ENCODE data around the gene SDHD.

DNA sequence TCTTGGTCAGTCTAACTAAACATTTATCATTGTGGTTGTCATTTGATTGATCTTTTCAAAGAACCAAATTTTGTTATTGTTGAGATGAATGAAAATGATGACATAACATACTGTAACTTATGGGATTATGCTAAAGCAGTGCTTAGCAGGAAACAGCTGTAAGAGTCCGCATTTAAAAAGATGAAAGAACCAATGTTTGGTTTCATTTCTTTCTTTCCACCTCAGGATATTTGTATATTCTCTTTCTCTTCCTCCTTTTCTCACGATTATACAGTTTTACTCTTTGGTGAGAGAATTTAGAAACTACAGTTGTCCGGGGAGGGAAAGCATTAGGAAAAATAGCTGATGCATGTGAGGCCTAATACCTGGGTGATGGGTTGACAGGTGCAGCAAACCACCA, 36.0 kb upstream of the SDHD start:
- TF ChIP-seq, protein P1, sequence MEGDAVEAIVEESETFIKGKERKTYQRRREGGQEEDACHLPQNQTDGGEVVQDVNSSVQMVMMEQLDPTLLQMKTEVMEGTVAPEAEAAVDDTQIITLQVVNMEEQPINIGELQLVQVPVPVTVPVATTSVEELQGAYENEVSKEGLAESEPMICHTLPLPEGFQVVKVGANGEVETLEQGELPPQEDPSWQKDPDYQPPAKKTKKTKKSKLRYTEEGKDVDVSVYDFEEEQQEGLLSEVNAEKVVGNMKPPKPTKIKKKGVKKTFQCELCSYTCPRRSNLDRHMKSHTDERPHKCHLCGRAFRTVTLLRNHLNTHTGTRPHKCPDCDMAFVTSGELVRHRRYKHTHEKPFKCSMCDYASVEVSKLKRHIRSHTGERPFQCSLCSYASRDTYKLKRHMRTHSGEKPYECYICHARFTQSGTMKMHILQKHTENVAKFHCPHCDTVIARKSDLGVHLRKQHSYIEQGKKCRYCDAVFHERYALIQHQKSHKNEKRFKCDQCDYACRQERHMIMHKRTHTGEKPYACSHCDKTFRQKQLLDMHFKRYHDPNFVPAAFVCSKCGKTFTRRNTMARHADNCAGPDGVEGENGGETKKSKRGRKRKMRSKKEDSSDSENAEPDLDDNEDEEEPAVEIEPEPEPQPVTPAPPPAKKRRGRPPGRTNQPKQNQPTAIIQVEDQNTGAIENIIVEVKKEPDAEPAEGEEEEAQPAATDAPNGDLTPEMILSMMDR (IDR thresholded peaks at IDR 0.05): no peak
- no peak for TF ChIP-seq EP300 (IDR thresholded peaks at IDR 0.05)
- no peak for TF ChIP-seq POLR2AphosphoS5 (IDR thresholded peaks at IDR 0.05)
